Gastroesophageal sphincter (tissue), 3 donors: Measurements from ENCODE around the gene HS6ST3.

ENCODE experiments used
- CTCF ChIP-seq, 4 experiments: fragments of 200-600 bp in 2 of 4; fragments of 450-650 bp in 2 of 4; sonication (generic) in 1 of 4; IDR thresholded peaks; one replicate each; pipeline ENCODE4 v1.5.1; 2017 to 2019; ENCODE audit warnings: antibody characterized with exemption in 4 of 4, mild to moderate bottlenecking in 2 of 4, moderate library complexity in 2 of 4
- EP300 ChIP-seq: sonication (generic); formaldehyde crosslinking; IDR thresholded peaks from one replicate; pipeline ENCODE4 v1.6.1; 2017; ENCODE audit warnings: antibody characterized with exemption, mild to moderate bottlenecking
- POLR2A ChIP-seq, 2 donors: fragments of 450-650 bp; IDR thresholded peaks; one replicate each; pipeline ENCODE4 v1.6.1; 2017; ENCODE audit warnings: antibody characterized with exemption in 2 of 2, mild to moderate bottlenecking in 2 of 2, moderate library complexity in 1 of 2
- POLR2AphosphoS5 ChIP-seq: sonication (generic); formaldehyde crosslinking; IDR thresholded peaks from one replicate; pipeline ENCODE4 v1.6.1; 2017; ENCODE audit warnings: antibody characterized with exemption

GRCh38 chr13:96783511-96783910 is 693.6 kb downstream of the HS6ST3 start:
- TF ChIP-seq POLR2A (IDR thresholded peaks at IDR 0.05) (no peak), CTCF (IDR thresholded peaks at IDR 0.05) (no peak), POLR2AphosphoS5 (no peak), EP300 (no peak)
